ENCODE measurements around the gene GRAMD1A. TPM values are rescaled to one million over a fixed set of nuclear protein-coding genes. Genes with fewer than 3 reads are reported as not detected.

The GRAMD1A gene
- total RNA-seq, 1 experiment from 2014 or later: 75.4 TPM

DNA sequence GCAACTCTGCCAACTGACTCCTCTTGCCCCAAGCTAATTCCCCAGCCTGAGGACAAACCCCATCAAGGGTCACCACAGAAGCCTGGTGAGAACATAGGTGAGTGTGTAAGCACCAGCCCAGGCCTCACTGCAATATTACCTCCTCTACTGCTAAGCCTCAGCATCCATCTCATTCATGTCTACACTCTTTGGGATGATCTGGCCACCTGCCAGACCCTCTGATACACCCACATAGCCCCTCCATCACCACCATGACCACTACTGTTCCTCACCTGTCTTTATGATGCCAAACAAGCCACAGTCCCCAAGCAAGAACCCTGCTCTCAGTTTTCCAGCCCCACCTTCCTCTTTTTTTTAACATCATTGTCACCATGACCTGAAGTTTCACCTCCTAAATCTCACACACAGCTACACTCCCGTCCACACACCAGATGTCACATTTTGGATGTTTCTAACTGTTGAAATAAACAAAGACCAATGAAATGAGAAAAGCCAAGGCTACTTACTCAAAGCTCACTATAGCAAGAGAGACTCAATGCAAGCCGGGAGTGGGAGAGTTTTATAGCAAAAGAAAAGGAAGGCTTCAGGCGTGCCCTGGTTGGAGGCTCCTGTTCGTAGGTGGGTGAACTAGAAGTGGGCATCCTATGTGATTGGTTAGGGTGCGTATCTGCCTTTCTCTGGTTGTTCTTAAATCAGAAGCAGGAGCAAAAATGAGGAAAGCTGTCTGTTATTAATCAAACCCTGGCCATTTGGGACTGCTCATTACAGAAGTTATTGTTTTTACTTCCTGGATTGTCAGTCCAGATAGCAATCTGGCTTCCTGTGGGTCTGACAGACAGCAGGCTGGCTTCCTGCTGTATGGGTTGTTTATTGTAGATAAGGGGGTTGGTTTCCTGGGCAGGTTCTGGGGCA lies 38.1 kb upstream of the GRAMD1A start (continued):
- TF ChIP-seq REST (IDR thresholded peaks at IDR 0.05; ENCODE audit: low read depth): no peak
- TF ChIP-seq SRF (IDR thresholded peaks at IDR 0.05; ENCODE audit: low read depth): no peak
- TF ChIP-seq RAD21 (IDR thresholded peaks at IDR 0.05; ENCODE audit: low read depth): no peak
- TF ChIP-seq POLR2A (IDR thresholded peaks at IDR 0.05; ENCODE audit: borderline replicate concordance, extremely low read depth, insufficient read depth, insufficient read length): no peak
- TF ChIP-seq EZH2 (IDR thresholded peaks at IDR 0.05): no peak
- no peak for TF ChIP-seq POLR2AphosphoS5 (IDR thresholded peaks at IDR 0.05; ENCODE audit: low read depth, low read length)
- no peak for TF ChIP-seq YY1 (IDR thresholded peaks at IDR 0.05; ENCODE audit: extremely low read depth, insufficient replicate concordance, low read depth, low read length)
- no peak for TF ChIP-seq CBX3 (IDR thresholded peaks at IDR 0.05; ENCODE audit: low read depth)
- TF ChIP-seq FOSL1 (IDR thresholded peaks at IDR 0.05; ENCODE audit: low read depth): no peak
